ENCODE results near the gene DOK5.

DOK5 gene

GRCh38 chr20:54565255-54565654 is 89.9 kb downstream of the DOK5 start:
- ATAC-seq = no peak

DNA sequence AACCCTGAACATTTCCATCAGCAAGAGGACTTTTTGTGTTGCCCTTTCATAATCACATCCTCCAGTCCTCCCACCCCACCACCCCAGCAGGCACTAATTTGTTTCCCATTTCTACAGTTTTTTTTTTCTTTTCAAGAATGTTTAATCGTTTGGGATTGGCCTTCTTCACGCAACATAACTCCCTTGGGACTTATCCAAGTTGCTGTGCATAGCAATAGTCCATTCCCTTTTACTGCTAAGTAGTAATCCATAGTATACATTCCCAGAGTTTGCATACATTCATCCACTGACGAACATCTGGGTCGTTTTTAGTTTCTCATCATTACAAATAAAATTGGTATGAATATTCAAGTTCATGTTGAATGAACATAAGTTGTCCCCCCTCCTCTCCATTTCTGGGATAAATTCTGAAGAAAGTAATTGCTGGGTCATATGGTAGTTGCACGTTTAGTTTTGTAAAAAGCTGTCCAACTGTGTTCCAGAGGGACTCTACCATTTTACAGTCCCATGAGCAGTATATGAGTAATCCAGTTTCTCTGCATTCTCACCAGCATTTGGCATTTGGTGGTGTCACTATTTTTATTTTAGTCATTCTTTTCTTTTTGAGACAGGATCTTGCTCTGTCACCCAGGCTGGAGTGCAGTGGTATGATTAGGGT is 90.8 kb downstream of the DOK5 start:
- no peak for ATAC-seq

GRCh38 chr20:54570561-54570960 is 95.2 kb downstream of the DOK5 start:
- no peak for ATAC-seq

DNA sequence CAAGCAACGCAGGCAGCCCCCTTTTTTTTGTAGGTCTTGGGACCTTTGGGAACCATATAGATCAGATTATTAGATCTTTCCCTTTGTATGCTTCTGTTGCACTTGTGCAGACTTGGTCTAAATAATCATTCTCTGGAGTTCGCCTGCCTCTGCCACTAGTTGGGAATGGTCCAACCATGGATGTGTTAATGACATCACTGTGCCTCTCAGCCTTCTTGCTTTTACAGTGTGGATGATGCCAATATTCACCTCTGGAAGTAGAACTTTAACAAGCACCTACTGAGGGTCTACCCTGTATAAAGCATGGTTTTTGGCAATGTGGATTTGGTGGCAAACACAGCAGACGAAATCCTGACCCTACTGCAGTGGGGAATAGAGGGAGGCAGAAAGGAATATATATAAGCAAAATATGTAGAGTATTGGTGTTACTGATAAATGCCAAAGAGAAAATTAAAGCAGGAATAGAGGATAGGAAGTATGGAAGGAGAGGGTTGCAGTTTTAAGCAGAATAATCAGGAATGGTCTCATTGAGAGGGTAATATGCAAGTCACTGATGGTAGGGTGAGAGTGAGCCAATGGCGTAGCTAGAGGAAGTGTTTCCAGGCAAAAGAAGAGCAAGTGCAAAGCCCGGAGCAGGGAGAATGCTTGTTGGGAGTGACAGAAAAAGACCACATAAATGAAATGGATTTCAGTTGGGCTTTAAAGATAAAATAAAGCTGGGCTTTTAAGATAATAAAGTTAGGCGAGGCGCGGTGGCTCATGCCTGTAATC is 97.5 kb downstream of the DOK5 start:
- no peak for ATAC-seq

GRCh38 chr20:54573838-54574237 is 98.4 kb downstream of the DOK5 start:
- ATAC-seq = no peak

DNA sequence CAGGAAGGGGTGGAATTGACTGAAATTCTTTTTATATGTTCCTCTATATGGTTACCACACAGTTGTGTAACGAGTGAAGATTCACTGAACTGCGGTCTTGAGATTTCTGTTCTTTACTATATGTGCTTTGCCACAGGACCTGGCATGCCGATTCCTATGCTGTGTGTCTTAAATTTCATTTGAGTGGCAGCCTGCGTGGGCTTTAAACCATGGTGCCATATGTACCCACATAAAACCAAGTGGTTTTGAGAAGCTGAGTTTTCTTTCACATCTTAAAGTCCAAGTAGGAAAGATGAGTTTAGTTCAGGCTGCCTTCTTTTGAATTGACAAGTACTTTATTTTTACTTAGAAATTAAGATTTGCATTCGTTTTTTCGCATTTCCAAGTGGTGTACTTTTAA is 101.1 kb downstream of the DOK5 start:
- ATAC-seq = no peak

DNA sequence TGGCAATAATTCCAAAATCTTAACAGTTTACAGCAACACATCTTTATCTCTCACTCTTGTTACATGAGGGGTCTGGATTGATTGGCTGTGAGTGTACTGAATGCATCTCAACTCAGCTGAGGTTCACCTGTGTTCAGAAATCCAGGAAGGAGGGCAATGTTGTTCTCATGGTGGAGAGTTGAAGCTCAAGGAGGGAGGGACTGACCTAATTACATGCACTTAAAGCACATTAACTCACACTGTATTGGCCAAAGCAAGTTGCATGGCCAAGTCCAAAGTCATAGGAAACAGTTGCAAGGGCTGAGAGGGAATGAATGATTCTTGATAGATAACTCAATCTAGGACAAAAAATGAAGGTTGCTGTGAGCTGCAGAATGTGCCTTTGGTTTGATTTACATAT is 102.2 kb downstream of the DOK5 start:
- no peak for ATAC-seq

DNA sequence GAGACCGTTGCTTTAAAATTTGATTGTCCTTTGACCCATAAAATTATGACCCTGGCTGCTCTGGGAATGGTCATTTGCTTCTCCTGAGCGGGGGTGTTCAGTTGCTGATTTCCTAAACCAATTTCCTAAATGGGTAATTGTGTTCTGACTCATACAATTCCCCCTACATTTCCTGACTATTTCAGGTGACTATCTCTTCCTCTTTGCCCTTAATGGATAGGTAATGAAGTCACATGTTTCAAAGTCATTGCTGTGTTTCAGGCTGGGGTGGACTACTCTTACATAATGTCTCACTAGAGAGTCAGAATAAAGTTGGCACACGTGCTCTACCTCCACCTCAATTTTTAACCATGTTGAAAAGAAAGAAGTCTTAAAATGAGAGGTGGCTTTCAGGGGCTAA is 109.8 kb downstream of the DOK5 start:
- ATAC-seq = no peak

GRCh38 chr20:54587408-54587807 is 112.0 kb downstream of the DOK5 start:
- ATAC-seq = no peak

- ATAC-seq = no peak
Measured at GRCh38 chr20:54589402-54590030, 114.1 kb downstream of the DOK5 start.

DNA sequence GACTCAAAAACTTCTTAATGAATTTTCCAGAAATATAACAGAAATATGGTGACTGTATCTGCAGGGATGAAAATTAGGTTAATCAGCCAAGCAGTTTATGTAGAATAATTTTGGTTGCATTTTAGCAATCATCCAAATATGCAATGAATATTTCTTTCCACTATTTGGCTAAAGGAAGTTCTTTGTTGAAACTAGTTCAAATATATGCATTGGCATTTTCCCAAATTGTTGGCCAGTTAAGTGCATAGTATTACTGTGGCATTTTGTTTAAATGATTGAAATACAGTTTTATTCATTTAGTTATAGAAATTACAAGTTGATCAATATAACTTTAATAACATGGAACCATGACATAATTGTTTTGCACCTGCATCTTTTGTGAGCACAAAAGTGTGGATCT is 115.5 kb downstream of the DOK5 start:
- ATAC-seq = no peak

GRCh38 chr20:54596651-54597050 is 121.3 kb downstream of the DOK5 start:
- ATAC-seq = no peak

GRCh38 chr20:54598352-54598751 is 123.0 kb downstream of the DOK5 start:
- ATAC-seq = no peak

- no peak for ATAC-seq
Measured at GRCh38 chr20:54600634-54601033, 125.2 kb downstream of the DOK5 start.

DNA sequence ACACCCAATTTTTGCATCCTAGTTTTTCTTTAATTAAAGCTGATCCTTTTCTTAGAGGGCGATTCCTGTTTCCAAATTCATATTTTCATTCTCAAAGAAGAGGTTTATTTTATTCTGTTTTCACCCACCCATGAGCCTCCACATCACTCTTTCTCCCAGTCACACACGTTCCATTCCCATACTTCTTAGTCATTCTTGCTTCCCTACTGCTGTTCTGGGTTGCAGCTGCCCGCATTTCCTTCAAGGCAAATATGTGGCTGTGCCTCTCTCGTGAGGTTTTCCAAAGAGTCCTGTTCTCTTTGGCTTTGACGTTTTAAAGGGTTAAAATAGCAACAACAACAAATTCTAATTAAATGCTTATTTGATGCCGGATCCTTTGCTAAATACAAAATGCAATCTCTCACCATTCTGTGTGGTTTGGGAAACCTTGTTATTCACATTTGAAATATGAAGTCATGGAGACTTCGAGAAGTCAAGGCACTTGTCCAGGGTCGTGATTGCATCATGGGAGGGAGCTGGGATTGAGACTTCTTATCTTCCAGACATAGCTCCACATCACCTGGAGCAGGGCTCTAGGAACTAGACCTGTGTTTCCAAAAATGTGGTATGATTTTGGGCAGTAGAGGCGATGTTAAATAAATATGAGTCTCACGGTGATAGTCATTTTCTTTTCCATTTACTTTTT is 126.6 kb downstream of the DOK5 start:
- no peak for ATAC-seq

- ATAC-seq = no peak
Measured at GRCh38 chr20:54605319-54605718, 129.9 kb downstream of the DOK5 start.

DNA sequence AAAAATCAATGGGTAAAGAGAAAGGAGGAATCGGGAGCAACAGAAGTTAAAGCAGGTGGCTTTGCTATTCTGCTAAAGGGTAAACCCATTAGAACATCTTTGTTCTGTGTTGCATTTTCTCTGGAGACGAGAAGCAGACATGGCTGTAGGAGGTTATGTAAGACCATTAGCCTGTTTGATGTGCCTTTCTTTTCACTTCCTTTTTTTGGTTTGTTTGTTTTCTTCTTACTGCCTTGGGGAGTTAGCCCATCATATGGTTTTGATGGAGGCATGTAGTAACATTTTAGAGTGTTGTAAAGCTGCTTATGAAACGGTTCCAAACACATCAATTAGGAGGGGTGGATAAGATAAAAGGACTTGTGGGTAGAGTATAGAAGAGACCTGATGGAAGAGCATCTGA is 131.0 kb downstream of the DOK5 start:
- no peak for ATAC-seq

GRCh38 chr20:54608039-54608745 is 132.8 kb downstream of the DOK5 start:
- no peak for ATAC-seq

- no peak for ATAC-seq
Measured at GRCh38 chr20:54608943-54609342, 133.6 kb downstream of the DOK5 start.

- ATAC-seq = no peak
Measured at GRCh38 chr20:54611708-54612412, 136.5 kb downstream of the DOK5 start.

GRCh38 chr20:54618412-54618811 is 143.0 kb downstream of the DOK5 start:
- ATAC-seq = no peak

DNA sequence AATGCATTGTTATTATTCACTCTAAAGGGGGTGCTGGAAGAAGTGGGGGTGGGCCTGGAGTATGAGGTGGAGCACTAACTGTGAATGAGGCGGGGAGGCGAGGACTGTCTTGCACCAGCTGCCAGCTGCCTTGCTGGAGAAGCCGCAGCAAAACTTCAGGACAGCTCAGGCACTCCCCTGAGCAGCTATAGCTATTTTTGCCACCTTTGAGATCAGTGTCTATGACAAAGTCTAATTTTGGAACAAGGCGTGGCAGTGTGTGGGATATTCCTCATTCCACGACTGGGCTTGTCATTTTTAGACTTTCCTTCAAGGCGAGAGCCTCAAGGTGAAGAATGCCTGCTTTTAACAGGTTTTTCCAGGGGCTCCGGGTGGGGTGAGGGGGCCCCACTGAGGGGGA is 143.8 kb downstream of the DOK5 start:
- ATAC-seq = no peak
